HG03280 (cell line): ENCODE results near the gene MAP10.

Experiments used
- ATAC-seq: cut with Tn5 transposase; IDR thresholded peaks from one replicate; pipeline ENCODE4 v1.9.1; 2021; ENCODE audit warnings: mild to moderate bottlenecking, moderate library complexity; ENCODE audit not compliant: unreplicated experiment

The MAP10 gene

DNA sequence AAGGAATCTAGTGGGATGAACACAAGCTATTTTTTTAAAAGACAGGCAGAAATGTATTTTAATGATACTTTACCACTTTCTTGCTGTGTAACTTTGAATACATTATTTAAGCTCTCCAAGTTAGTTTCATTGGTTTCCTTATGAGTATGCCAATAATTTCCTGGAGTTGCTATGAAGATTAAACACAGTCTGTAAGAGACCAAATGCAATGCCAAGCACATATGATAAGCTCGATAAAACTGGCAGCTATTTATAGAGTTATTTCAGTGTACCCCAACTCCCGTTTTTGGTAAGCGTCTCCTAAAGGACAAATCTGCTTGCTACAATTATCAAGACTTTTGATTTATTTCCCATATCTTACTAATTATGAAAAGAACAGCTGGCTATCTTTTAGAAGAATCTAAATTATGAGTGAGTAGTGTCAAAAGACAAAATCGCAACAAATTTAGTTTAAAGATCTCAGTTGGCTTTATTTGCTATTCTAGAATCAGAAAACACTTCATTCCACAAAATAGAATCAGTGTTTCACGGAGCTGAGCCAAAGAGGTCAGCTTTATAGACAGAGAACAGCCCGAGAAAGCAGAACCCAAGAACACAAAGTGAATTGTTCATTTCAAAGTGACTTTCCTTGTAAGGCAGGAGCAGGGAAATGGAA lies 7.2 kb upstream of the MAP10 start:
- no peak for ATAC-seq

DNA sequence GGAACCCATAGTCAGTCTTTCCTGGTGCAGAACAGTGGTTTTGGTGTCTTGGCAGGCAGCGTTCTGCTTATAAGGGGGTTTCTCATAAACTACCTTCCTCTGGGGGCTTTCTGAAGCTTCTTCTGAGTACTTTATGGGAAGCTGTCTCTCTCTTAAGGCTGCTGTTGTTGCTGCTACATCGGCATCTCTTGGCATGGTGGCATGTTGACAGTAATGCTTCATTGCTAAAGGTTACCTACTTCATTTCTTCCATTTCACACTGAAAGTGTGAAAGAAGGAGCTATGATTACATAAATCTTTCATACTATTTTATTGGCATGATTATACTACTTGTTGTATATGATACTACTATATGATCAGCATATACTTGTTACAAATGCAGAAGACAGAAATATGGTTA lies 6.3 kb upstream of the MAP10 start:
- no peak for ATAC-seq

DNA sequence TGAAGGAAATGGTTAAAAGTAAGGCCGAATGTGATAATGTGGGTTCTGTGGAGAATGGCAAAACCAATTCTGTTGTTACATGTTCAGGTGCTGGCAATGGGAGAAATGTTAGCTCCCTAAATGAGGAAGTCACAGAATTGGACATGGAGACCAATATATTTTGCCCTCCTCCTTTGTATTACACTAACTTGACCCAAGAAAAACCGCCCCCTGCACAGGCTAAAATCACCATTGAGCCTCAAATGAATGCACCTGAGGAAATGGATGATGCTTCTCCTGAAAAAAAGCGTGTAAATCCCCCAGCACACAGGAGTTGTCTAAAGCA lies 932 bp downstream of the MAP10 start:
- ATAC-seq: no peak

GRCh38 chr1:232810856-232811255 lies 5.6 kb downstream of the MAP10 start:
- no peak for ATAC-seq

- ATAC-seq: no peak
Measured at GRCh38 chr1:232812560-232812959, 7.3 kb downstream of the MAP10 start.

GRCh38 chr1:232813097-232813496 lies 7.9 kb downstream of the MAP10 start:
- no peak for ATAC-seq

DNA sequence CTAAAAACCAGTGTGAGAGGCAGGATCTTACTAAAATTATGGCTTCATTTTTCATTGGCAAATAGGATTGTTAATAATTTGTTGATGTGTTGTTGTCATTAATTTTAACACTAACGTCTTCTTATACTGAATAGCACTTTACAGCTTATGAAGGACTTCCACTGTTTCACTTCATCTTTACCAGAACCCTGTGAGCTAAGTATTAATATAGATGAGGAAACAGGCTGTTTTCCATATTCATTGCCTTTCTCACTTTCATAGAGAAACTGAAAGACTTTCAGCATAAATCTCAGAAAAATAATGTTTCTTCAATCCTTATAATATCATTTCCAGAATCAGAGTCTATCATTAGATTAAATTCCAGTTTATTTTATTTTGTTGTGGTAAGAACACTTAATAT lies 8.5 kb downstream of the MAP10 start:
- ATAC-seq: no peak

DNA sequence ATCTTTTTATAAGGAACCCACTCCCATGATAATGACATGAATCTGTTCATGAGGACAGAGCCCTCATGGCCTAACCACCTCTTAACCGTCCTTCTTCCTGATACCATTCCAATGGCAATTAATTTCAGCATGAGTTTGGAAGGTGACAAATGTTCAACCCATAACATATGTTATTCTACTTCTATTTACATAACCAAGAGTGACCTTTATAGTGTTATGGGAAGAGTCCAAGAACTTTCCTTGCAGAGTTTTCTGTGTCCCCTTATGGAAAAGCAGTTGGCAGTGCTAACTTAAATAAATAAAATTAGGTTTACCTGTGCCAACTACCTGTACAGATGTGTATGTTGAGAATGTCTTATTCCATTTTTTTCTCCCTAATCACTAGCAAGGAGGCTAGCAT lies 11.1 kb downstream of the MAP10 start:
- ATAC-seq: no peak

DNA sequence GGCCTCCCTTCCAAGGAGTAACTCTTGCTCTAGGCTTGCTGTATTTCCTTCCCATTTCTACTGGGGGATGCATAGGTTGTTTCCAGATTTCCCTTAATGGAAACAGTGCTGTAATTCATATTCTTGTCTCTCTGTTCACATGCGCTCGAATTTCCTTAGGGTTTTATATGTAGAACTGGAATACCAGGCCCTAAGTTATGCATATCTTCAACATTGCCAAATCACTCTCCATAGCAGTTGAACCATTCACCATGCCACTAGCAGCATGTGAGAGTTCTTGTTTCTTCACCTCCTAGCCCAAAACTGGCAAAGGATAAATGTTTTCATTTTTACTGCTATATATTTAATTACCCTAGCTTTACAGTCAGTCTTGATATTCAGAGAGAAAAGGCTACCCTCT lies 12.8 kb downstream of the MAP10 start:
- no peak for ATAC-seq

- ATAC-seq: no peak
Measured at GRCh38 chr1:232820431-232820830, 15.2 kb downstream of the MAP10 start.

GRCh38 chr1:232822530-232822929 lies 17.3 kb downstream of the MAP10 start:
- ATAC-seq: no peak

DNA sequence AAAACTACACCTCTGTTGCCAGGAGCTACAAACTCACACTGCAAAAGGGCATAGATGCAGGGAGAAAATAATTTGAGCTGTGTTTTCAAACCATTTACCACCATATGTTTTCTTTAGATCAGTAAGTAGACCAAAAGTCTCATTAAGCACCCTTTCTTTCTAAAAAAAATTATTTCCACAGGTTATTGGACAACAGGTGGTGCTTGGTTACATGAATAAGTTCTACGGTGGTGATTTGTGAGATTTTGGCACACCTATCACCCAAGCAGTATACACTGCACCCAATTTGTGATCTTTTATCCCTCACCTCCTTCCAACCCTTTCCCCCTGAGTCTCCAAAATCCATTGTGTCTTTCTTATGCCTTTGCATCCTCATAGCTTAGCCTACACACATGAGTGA lies 21.1 kb downstream of the MAP10 start:
- no peak for ATAC-seq

DNA sequence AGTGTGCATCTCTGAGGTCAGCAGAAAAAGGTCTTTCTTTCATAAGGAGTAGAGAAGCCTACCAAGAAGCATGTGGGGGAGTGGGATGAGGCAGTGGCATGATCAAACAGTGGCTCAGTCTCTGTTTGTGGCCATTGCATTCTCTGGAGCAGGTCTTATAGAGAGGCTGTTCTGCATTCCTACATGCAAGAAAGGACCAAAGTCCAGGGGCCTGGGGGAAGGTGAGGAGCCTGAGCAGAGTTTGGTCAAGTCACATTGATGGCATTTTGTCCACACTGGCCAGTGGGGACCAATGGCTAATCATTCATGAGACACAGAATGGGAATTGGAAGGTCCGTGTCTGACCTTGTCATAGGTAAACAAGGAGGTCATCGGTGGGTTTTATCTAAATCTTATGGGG lies 25.4 kb downstream of the MAP10 start:
- no peak for ATAC-seq

DNA sequence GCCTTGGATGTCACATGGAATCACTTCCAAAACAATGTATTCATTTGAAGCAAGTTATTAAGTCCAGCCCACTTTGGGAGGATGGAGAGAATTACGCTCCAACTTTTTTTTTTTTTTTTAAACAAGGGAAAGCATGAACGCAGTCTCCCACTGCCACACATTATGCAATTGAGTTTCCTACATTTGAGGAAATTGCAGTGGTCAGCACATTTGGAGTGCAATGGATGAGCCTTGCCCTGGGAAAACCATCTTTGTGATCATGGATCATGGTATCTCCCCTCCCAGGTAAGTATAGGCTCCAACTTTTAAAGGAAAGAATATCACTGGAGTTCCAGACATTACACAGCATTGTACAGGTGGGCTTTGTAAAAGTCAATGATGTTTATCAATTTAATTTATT lies 26.7 kb downstream of the MAP10 start:
- no peak for ATAC-seq

DNA sequence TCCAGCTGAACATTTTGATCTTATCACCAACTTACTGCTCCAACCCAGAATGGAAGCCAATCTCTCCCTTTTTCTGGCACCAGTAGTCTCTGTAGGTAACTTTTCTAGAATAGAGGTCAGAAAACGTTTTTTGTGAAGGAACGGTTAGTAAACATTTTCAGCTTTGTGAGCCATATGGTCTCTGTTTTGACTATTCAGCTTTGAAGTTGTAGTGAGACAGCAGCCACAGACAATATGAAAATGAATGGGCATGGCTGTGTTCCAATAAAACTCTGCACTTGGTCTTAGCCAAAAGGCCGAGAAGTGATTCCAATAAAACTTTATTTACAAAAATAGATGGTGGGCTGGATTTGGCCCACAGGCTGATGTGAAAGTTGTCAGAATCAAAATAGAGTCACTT lies 28.9 kb downstream of the MAP10 start:
- no peak for ATAC-seq

DNA sequence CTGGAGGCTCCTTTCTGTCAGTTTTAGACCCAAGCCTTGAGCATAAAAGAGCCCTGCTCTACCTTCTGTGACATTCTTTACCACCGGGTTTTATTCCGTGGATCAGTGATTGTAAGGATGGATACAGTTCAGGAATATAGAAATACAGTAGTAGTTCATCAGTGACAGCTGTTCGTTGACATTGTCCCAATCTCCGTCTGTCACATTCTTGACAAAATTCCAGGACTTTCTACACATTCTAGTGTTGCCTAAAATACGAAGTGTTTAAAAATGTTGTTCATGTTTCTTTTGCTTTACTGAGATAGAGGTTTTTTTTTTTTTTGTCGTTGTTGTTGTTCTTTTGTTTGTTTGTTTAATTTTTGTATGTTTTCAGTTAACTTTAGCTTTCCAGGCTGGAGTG lies 29.9 kb downstream of the MAP10 start:
- no peak for ATAC-seq

- no peak for ATAC-seq
Measured at GRCh38 chr1:232837087-232837486, 31.9 kb downstream of the MAP10 start.

GRCh38 chr1:232841823-232842565 lies 36.8 kb downstream of the MAP10 start:
- no peak for ATAC-seq

- ATAC-seq: no peak
Measured at GRCh38 chr1:232844791-232845190, 39.6 kb downstream of the MAP10 start.

- ATAC-seq: no peak
Measured at GRCh38 chr1:232845406-232845955, 40.3 kb downstream of the MAP10 start.

DNA sequence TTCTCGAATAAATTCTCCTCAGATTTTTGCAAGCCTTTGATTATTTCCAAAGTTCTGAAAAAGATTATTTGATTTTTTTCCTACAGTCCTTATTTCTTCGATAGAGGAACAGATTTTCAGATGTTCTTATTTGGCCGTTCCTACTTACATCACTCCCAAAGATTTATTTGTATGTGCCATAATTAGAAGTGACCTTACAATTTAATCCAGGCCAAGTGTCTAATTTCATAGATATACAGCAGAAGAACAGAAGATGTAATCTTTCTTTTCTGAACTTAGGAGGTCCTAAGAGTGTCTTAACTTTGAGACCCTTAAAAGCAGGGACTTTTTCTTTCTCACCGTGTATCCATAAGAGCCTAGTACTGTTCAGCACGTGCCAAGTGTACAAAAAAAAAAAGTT lies 46.3 kb downstream of the MAP10 start:
- no peak for ATAC-seq

DNA sequence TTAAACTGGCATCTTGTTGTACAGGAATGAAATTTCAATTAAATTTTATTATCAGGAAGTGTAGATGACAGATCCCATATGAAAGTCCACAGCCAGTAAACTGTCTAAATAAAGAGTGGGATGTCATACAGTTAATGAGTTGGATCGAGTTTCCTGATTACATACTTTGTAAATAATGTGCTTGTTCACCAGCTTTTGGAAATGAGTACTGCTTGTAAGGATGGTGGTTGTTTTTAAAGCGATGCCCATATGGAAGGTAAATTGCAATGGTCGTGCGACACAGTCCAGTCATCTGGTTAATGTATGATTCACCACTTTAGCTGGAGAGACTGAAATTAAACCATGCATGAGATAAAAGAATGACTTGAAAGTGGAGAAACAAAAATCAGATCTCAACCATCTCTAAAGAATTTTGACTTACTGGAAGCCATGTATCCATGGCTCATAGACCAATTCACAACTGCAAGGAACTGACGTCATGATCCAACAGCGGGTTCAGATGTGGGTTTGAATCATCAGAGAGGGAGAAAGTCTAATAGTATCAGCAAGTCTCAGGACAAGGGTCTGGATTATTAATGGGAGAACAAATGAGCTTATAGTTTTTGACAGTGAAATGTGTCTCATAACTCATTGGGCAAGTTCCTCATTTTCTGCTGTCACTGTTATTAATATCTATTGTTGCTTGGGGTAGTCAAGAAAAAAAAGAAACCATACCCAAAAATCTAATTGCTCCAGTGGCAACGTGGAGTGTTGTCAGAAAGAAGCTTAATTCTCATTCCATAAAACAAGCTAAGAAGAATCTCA lies 49.0 kb downstream of the MAP10 start:
- ATAC-seq: no peak
